GM10248 (cell line): ENCODE data around the gene LRRK1.

Source experiments
- CTCF ChIA-PET: fragments of 300-600 bp; sonication (Branson Sonifier 250); formaldehyde crosslinking; extraction: SDS; loops from one replicate; lab custom pipeline; 2021; ENCODE audit warnings: antibody characterized with exemption; lab: Yijun Ruan, JAX
- POLR2A ChIA-PET: fragments of 350-650 bp; sonication (Branson Sonifier 250); formaldehyde crosslinking; extraction: SDS; loops from one replicate; lab custom pipeline; 2020; ENCODE audit warnings: antibody characterized with exemption; lab: Yijun Ruan, JAX
- DNase-seq: peaks from one replicate; pipeline ENCODE4 v3.0.0; 2012; ENCODE audit errors: extremely low spot score
- CTCF ChIP-seq: IDR thresholded peaks from 2 replicates; pipeline ENCODE4 v1.5.1; 2012; ENCODE audit warnings: mild to moderate bottlenecking, low read depth; ENCODE audit errors: extremely low read depth, missing control alignments, control extremely low read depth

The LRRK1 gene

GRCh38 chr15:100901296-100901695 is 17.9 kb upstream of the LRRK1 start:
- TF ChIP-seq CTCF, result no peak
- POLR2A ChIA-PET, result no interaction called here
- CTCF ChIA-PET, result interaction anchor here (1.4 to 6.1 kb wide), 3 partner anchors 17 to 107 kb away, joined by 4 to 32 read pairs (median 7); partner anchors contain the start of gene LRRK1
- no peak for DNase-seq

- no peak for TF ChIP-seq CTCF
- CTCF ChIA-PET, result interaction anchor here (0.9 to 6.1 kb wide), 5 partner anchors 9 to 106 kb away, joined by 3 to 32 read pairs (median 4); partner anchors contain the start of gene LRRK1
- no peak for DNase-seq
- POLR2A ChIA-PET, result no interaction called here
These were observed 17.3 kb upstream of the LRRK1 start for GRCh38 chr15:100901702-100902435.

GRCh38 chr15:100902436-100903167 is 16.6 kb upstream of the LRRK1 start:
- ChIA-PET CTCF (interaction anchor here (0.9 to 6.1 kb wide), 6 partner anchors 10 to 106 kb away, joined by 3 to 32 read pairs (median 4); partner anchors contain the start of gene LRRK1), POLR2A (no interaction called here)
- DNase-seq, result no peak
- no peak for TF ChIP-seq CTCF

GRCh38 chr15:100903168-100903554 is 16.0 kb upstream of the LRRK1 start:
- CTCF ChIA-PET, result interaction anchor here (0.9 to 6.1 kb wide), 3 partner anchors 14 to 30 kb away, joined by 3 to 32 read pairs (median 7); partner anchors contain the start of gene LRRK1
- POLR2A ChIA-PET, result no interaction called here

GRCh38 chr15:100905850-100906249 is 13.3 kb upstream of the LRRK1 start:
- POLR2A ChIA-PET, result no interaction called here
- no peak for TF ChIP-seq CTCF
- no peak for DNase-seq
- CTCF ChIA-PET, result interaction anchor here (0.9 to 6.1 kb wide), 4 partner anchors 10 to 102 kb away, joined by 3 to 32 read pairs (median 14); partner anchors contain the start of gene LRRK1

More at GRCh38 chr15:100903168-100903554, 16.0 kb upstream of the LRRK1 start:
- DNase-seq, result no peak
- TF ChIP-seq CTCF, result no peak

- POLR2A ChIA-PET, result no interaction called here
- no peak for DNase-seq
- no peak for TF ChIP-seq CTCF
- CTCF ChIA-PET, result interaction anchor here (1.5 to 4.9 kb wide), 2 partner anchors 10 to 99 kb away, joined by 5 to 23 read pairs; partner anchors contain the start of gene LRRK1
These were observed 10.7 kb upstream of the LRRK1 start for GRCh38 chr15:100908466-100908865.
